SK-N-SH (cell line): ENCODE results near the gene INTS3.

Experiments
- CTCF ChIP-seq: fragments of 200-600 bp; sonication (generic); IDR thresholded peaks from 2 replicates; pipeline ENCODE4 v1.6.1; 2017; ENCODE audit warnings: antibody characterized with exemption, mild to moderate bottlenecking, moderate library complexity
- EP300 ChIP-seq, 2 experiments: IDR thresholded peaks; 2 replicates each; pipeline versions ENCODE4 v1.4.0 to v1.6.1; 2012; ENCODE audit warnings: borderline replicate concordance in 1 of 2, low read depth in 1 of 2, low read length in 1 of 2
- SIN3A ChIP-seq: IDR thresholded peaks from 2 replicates; pipeline ENCODE4 v1.6.1; 2012; ENCODE audit warnings: low read depth, mild to moderate bottlenecking, low read length, moderate library complexity, borderline replicate concordance

DNA sequence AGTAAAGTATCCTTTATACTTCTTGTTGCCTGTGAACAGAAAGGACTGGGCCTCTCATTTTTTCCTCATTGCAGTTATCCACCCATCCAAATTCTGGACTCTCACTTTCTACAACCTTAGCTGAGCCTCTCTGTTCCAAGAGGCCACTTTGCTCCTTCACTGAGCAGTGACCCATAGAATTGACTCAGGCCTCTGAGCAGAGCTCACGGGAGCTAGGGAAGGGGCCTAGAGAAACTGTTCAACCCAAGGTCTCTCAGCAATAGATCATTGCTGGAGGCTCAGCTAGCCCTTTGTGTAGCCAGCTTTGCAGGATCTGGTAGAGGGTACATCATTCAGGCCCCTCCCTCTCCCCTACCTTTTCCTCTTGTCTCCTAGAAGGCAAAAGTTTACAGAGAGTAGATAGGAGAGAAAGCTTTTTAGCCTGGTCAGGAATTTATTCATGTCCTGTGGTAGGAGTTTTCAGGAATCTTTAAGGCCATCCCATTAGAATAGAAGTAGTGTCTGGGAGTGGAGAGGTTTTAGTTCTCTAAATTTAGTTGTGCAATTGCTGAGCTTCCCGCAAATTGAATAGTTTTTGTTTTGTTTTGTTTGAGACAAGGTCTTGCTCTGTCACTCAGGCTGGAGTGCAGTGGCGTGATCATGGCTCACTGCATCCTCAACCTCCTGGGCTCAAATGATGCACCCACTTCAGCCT lies 6.7 kb downstream of the INTS3 start:
- TF ChIP-seq CTCF, result no peak
- no peak for TF ChIP-seq EP300 (IDR thresholded peaks at IDR 0.05; ENCODE audit: borderline replicate concordance in 1 of 2, low read depth in 1 of 2, low read length in 1 of 2)
- no peak for TF ChIP-seq SIN3A
